Smooth muscle cell (in vitro differentiated cells): ENCODE data around the gene RPRML. TPM values are rescaled to one million over a fixed set of nuclear protein-coding genes. Genes with fewer than 3 reads are reported as not detected.

Source experiments
- DNase-seq: peaks from one replicate; lab custom pipeline; 2025; ENCODE audit not compliant: unreplicated experiment; lab: John Stamatoyannopoulos, UW
- H2AFZ ChIP-seq: fragments of 200-600 bp; sonication (generic); 2 replicates; pipeline ENCODE4 v1.6.0; 2016; ENCODE audit warnings: antibody characterized with exemption, low read depth, mild to moderate bottlenecking
- H3F3A ChIP-seq: fragments of 200-600 bp; sonication (generic); 2 replicates; pipeline ENCODE4 v1.6.0; 2017; ENCODE audit warnings: antibody characterized with exemption, low read depth
- H3K27ac ChIP-seq: fragments of 200-600 bp; sonication (generic); 2 replicates; pipeline ENCODE4 v1.5.1; 2016; ENCODE audit warnings: low read depth, mild to moderate bottlenecking
- H3K27me3 ChIP-seq: fragments of 200-600 bp; sonication (generic); 2 replicates; pipeline ENCODE4 v1.6.1; 2016; ENCODE audit warnings: low read depth, mild to moderate bottlenecking
- H3K36me3 ChIP-seq: fragments of 200-600 bp; sonication (generic); 2 replicates; pipeline ENCODE4 v1.5.1; 2016; ENCODE audit warnings: low read depth
- H3K4me1 ChIP-seq: fragments of 200-600 bp; sonication (generic); 2 replicates; pipeline ENCODE4 v1.5.1; 2016; ENCODE audit warnings: low read depth
- H3K4me2 ChIP-seq: fragments of 200-600 bp; sonication (generic); 2 replicates; pipeline ENCODE4 v1.6.0; 2016; ENCODE audit warnings: mild to moderate bottlenecking
- H3K4me3 ChIP-seq: fragments of 200-600 bp; sonication (generic); 2 replicates; pipeline ENCODE4 v1.5.1; 2016; ENCODE audit warnings: mild to moderate bottlenecking
- H3K79me2 ChIP-seq: fragments of 200-600 bp; sonication (generic); 2 replicates; pipeline ENCODE4 v1.6.0; 2016; ENCODE audit warnings: low read depth, mild to moderate bottlenecking
- H3K9ac ChIP-seq: fragments of 200-600 bp; sonication (generic); 2 replicates; pipeline ENCODE4 v1.6.0; 2016; ENCODE audit warnings: low read depth
- H3K9me3 ChIP-seq: fragments of 200-600 bp; sonication (generic); replicated peaks from 2 replicates; pipeline ENCODE4 v1.5.1; 2016; ENCODE audit warnings: low read depth
- H4K20me1 ChIP-seq: fragments of 200-600 bp; sonication (generic); 2 replicates; pipeline ENCODE4 v1.6.0; 2016; ENCODE audit warnings: low read depth
- CTCF ChIP-seq: fragments of 200-600 bp; sonication (generic); IDR thresholded peaks from 2 replicates; pipeline ENCODE4 v1.5.1; 2017; ENCODE audit warnings: borderline replicate concordance, mild to moderate bottlenecking, antibody characterized with exemption; ENCODE audit not compliant: insufficient read depth, poor library complexity, severe bottlenecking
- WGBS: methylation state at CpG from one replicate; pipeline ENCODE4 v1.1.7; 2016; ENCODE audit warnings: low lambda C conversion rate; 5-methylcytosine and 5-hydroxymethylcytosine counted together
- polyA plus RNA-seq: library from polyadenylated mRNA; unstranded; fragments of >200 nt; fragmentation: Nextera tagmentation; extraction: Ambion mirVana; gene quantifications from 2 replicates; pipeline ENCODE4 v1.2.1, GENCODE V29; 2016
- total RNA-seq: library from RNA; depleted of rRNA; stranded (reverse); fragments of >200 nt; gene quantifications from 2 replicates; pipeline ENCODE4 v1.2.3, GENCODE V29; 2014

The RPRML gene
- total and polyA plus RNA-seq, 2 experiments from 2014 or later = not detected

- H2AFZ ChIP-seq = no peak overlapping the region
- no peak overlapping the region for H3K9ac ChIP-seq
- no peak overlapping the region for H3K4me3 ChIP-seq
- peaks cover 35% of the 10 kb centered on the region for H4K20me1 ChIP-seq
- peaks cover 10% of the 10 kb centered on the region for H3K4me1 ChIP-seq
- no peaks in the 10 kb centered on the region for H3K9me3 ChIP-seq
- WGBS = 80% methylated on average over 10 of the region's 10 CpGs
- peak; percentile 25 for DNase-seq
- H3K4me2 ChIP-seq = peak overlapping the region; percentile 55
- no peaks in the 10 kb centered on the region for H3K27me3 ChIP-seq
- H3K36me3 ChIP-seq = peaks cover 2% of the 10 kb centered on the region
- TF ChIP-seq CTCF = peak; percentile 87
- H3K79me2 ChIP-seq = no peaks in the 10 kb centered on the region
- H3F3A ChIP-seq = peaks cover 12% of the 10 kb centered on the region
- no peak overlapping the region for H3K27ac ChIP-seq
These were observed 36.4 kb downstream of the RPRML start for GRCh38 chr17:46942441-46943217.

- Histone ChIP-seq H3K4me2 (no peak overlapping the region), H3K4me3 (no peak overlapping the region), H3K4me1 (peaks cover 10% of the 10 kb centered on the region), H3F3A (peaks cover 12% of the 10 kb centered on the region), H3K27me3 (no peaks in the 10 kb centered on the region), H3K79me2 (no peaks in the 10 kb centered on the region), H2AFZ (no peak overlapping the region), H3K9me3 (no peaks in the 10 kb centered on the region), H3K36me3 (peaks cover 4% of the 10 kb centered on the region), H3K9ac (no peak overlapping the region), H4K20me1 (peaks cover 51% of the 10 kb centered on the region), H3K27ac (no peak overlapping the region)
- peak; percentile 18 for DNase-seq
- 42% methylated on average over 7 of the region's 7 CpGs for WGBS
- peak; percentile 81 for TF ChIP-seq CTCF
These were observed 38.2 kb downstream of the RPRML start for GRCh38 chr17:46940692-46941404.

DNA sequence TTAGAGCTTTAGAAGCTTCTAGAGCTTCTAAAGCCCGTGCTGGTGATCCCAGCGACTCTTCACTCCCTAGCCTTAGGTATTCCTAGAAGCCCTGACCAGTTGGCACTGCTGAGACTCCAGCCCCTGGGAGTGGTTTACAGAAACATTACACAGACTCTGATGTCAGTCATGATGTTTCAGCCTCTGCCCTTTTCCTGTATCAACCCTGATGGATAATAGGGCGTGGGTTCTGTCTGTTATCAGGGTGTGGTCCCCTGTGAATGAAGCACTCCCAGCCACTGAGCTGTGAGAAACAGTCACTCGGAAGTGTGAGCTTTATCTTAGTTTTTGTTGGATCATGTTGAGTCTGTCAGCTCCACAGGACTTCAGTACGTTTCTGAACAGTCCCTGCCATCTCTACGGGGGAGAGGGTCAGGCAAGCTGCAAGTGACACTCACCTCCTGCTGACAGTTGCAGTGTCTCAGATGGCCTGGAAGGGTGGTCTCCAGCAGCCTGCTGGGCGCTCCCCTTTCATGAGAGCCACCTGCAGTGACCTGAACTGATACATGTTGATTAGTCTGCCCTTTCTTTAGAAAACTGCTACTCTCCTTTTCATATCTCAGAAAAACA is 43.3 kb downstream of the RPRML start:
- Histone ChIP-seq H3K4me2 (no peak overlapping the region), H2AFZ (no peak overlapping the region), H3K27me3 (no peaks in the 10 kb centered on the region), H3F3A (peaks cover 6% of the 10 kb centered on the region), H4K20me1 (peaks cover 69% of the 10 kb centered on the region), H3K4me1 (no peaks in the 10 kb centered on the region), H3K79me2 (peaks cover 10% of the 10 kb centered on the region), H3K27ac (no peak overlapping the region), H3K9me3 (no peaks in the 10 kb centered on the region), H3K36me3 (peaks cover 23% of the 10 kb centered on the region), H3K4me3 (no peak overlapping the region), H3K9ac (no peak overlapping the region)
- TF ChIP-seq CTCF = no peak
- WGBS = 87% methylated on average over 7 of the region's 7 CpGs
- no peak for DNase-seq
